Stimulated activated memory B cell treated with anti-CD40 and anti-IgM and Interleukin-4, amounts not matched to agents 10 μg/mL and 1 μg/mL and 100 μg/mL, for 72 hours (primary cell): ENCODE results near the gene GPATCH2.
A peak's percentile ranks its signal among the peaks of the same experiment; 100 is the strongest.
"Not testable (repeated sequence)": the region's sequence is repeated elsewhere in the genome, so short reads cannot be mapped to it uniquely, and the experiment has no call there.

Experiments
- ATAC-seq: fragments of 150-1000 bp; cut with Tn5 transposase; 2 replicates; pipeline ENCODE4 v1.10.0; 2021
- H3K27ac Mint-ChIP-seq: one replicate; pipeline ENCODE4 v1.8.0; 2022; ENCODE audit warnings: mild to moderate bottlenecking, mixed read lengths
- H3K27me3 Mint-ChIP-seq: one replicate; pipeline ENCODE4 v1.8.0; 2022; ENCODE audit warnings: mixed read lengths
- H3K36me3 Mint-ChIP-seq: one replicate; pipeline ENCODE4 v1.8.0; 2022; ENCODE audit warnings: mixed read lengths
- H3K4me1 Mint-ChIP-seq: one replicate; pipeline ENCODE4 v1.8.0; 2022; ENCODE audit warnings: mixed read lengths
- H3K4me3 Mint-ChIP-seq: one replicate; pipeline ENCODE4 v1.8.0; 2022; ENCODE audit warnings: mild to moderate bottlenecking, moderate library complexity, mixed read lengths
- H3K9me3 Mint-ChIP-seq: one replicate; pipeline ENCODE4 v1.8.0; 2022; ENCODE audit warnings: mixed read lengths

The GPATCH2 gene

GRCh38 chr1:217523921-217524320 is 107.0 kb downstream of the GPATCH2 start:
- H3K4me1 Mint-ChIP-seq, H3K9me3 Mint-ChIP-seq, ATAC-seq, H3K36me3 Mint-ChIP-seq, H3K27ac Mint-ChIP-seq, H3K4me3 Mint-ChIP-seq, H3K27me3 Mint-ChIP-seq: not testable (repeated sequence)

DNA sequence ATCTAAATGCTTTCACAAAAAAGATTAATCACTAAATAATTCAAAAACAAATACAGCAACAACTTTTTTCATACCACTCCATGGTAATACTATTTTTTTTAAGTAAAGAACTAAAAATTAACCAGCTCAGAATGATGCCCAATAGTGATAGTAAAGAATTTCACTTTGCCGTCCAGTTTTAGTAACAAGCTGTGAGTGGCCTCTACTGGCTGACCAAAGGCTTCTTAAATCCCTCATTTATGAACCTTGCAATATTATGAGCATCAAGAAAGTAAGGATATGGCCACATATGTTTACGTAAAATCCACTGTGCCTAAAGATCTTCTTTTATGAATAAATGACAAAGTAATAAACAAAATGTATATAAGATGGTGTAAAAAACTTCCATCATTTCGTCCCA is 108.6 kb downstream of the GPATCH2 start:
- ATAC-seq, result no peak
- no peak overlapping the region for H3K27ac Mint-ChIP-seq
- no peaks in the 10 kb centered on the region for H3K27me3 Mint-ChIP-seq
- H3K36me3 Mint-ChIP-seq, result no peaks in the 10 kb centered on the region
- H3K4me1 Mint-ChIP-seq, result no peaks in the 10 kb centered on the region
- H3K9me3 Mint-ChIP-seq, result no peaks in the 10 kb centered on the region
- H3K4me3 Mint-ChIP-seq, result no peak overlapping the region

DNA sequence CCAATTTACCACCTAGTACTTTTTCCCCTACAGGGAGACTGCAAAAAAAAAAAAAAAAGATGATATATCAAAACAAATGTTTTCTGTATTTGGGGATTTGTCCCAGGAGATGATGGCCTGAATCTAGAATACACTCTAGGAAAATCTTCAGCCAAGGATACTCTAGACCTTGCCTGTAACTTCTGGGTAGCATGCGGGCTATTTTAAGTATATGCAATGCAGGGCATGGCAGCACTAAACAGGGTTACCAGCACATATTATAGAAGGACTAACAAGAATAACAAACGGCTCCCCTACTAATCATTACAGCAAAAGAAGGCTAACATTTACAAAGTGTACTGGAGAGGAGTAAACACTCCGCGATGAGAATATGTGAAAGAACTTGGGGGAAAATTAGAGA is 109.6 kb downstream of the GPATCH2 start:
- H3K4me3 Mint-ChIP-seq, result no peak overlapping the region
- no peak overlapping the region for H3K27ac Mint-ChIP-seq
- no peaks in the 10 kb centered on the region for H3K36me3 Mint-ChIP-seq
- H3K4me1 Mint-ChIP-seq, result no peaks in the 10 kb centered on the region
- H3K27me3 Mint-ChIP-seq, result no peaks in the 10 kb centered on the region
- H3K9me3 Mint-ChIP-seq, result no peaks in the 10 kb centered on the region
- no peak for ATAC-seq

DNA sequence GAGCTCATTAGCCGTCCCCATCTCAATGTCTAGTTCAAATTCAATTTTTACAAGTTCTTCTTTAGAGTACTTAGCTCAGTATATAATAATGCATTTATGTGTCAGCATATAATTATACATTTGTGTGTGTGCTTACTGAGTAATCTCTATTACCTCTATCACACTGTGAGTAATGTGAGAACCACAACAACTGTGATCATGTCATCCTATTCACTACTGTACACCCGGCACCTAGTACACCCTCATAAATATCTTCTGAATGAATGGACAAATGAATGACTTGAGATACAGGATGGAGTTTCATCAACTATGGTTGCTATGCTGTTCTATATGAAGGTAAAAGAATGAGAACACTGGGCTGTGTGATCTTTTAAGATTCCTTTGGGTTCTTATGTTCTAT is 124.0 kb downstream of the GPATCH2 start:
- no peaks in the 10 kb centered on the region for H3K4me1 Mint-ChIP-seq
- ATAC-seq, result no peak
- no peaks in the 10 kb centered on the region for H3K9me3 Mint-ChIP-seq
- no peak overlapping the region for H3K4me3 Mint-ChIP-seq
- no peaks in the 10 kb centered on the region for H3K27me3 Mint-ChIP-seq
- H3K36me3 Mint-ChIP-seq, result peaks cover 37% of the 10 kb centered on the region
- H3K27ac Mint-ChIP-seq, result no peak overlapping the region

DNA sequence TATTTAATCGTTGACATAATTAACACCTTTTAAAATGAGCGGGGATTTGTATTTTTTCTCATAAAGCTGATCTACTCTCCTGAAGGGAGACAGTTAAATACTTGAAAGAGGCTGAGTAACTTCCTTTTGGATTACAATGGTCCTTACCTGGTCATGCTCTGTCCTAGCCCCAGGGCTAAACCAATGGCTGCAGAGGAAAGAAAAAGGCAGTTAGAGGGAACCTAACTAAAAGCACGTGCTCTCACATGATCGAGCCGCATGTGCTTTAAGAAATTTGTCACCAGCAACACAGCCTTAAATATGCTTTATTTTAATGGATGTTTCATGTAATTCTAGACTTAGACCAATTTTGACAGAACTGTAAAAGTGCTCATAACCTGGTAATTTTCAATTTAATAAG is 132.7 kb downstream of the GPATCH2 start:
- Mint-ChIP-seq H3K27ac (no peak overlapping the region), H3K4me1 (peaks cover 15% of the 10 kb centered on the region), H3K4me3 (no peak overlapping the region), H3K27me3 (no peaks in the 10 kb centered on the region), H3K36me3 (peaks cover 29% of the 10 kb centered on the region), H3K9me3 (no peaks in the 10 kb centered on the region)
- no peak for ATAC-seq

DNA sequence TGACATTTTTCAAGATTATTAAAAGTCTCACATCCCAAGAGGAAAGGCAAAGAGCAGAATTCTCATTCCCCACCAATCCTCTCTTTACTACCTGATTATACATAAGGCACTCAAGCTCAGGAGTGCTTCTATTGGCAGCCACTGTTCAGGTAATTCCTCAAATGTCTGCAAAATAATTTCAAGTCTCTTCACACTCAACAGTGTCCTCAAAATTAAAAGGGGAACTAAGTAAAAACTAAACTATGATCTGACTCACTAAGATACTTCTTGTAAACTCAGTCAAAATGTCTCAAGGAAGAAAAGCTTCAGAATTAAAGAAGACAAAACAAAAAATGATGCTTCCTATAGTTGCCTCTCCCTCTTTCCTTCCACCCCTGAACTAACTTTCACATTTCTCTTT is 135.6 kb downstream of the GPATCH2 start:
- Mint-ChIP-seq H3K36me3 (peaks cover 35% of the 10 kb centered on the region), H3K27ac (peak overlapping the region; percentile 65), H3K9me3 (no peaks in the 10 kb centered on the region), H3K4me3 (no peak overlapping the region), H3K27me3 (no peaks in the 10 kb centered on the region), H3K4me1 (peaks cover 15% of the 10 kb centered on the region)
- ATAC-seq, result peak; percentile 92

DNA sequence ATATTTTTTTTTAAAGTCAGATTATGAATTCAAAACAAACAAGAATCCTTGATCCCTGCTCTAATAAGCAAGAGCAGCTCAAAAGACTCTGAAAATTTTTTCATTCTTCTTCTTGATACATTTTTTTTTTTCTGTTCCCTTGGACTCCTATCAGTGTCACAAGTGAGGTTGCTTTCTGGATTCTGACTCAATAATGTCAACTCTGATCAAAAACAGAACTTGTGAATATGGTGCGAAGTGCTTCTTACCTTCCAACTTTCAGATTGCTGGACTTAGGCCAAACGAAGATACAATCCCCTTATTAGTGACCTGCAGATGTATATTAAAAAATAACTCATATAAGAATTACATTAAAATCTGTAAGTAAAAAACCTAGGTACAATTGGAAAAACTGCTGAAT is 136.1 kb downstream of the GPATCH2 start:
- peaks cover 15% of the 10 kb centered on the region for H3K4me1 Mint-ChIP-seq
- no peaks in the 10 kb centered on the region for H3K9me3 Mint-ChIP-seq

DNA sequence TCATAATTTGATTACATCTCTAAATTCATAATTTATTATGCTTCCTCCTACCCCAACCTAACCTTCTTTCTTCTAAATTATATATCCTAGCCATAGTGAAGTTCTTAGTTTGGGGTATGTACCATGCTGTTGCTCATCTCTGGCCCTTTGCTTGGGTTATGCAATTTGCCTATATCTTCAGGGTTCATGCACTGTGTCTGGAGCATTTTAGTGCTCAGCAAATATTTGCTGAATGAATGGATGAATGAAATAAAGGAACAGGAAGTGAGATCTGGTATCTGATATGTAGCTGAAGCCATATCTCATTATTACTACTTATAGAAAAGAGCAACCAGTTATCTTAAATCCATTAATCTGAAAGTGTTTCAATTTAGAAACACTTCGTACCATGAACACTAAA is 137.6 kb downstream of the GPATCH2 start:
- ATAC-seq, result no peak
- Mint-ChIP-seq H3K4me1 (peaks cover 15% of the 10 kb centered on the region), H3K27ac (no peak overlapping the region), H3K36me3 (peaks cover 37% of the 10 kb centered on the region), H3K9me3 (no peaks in the 10 kb centered on the region), H3K27me3 (no peaks in the 10 kb centered on the region), H3K4me3 (no peak overlapping the region)

More for the DNA sequence above, 136.1 kb downstream of the GPATCH2 start:
- Mint-ChIP-seq H3K27me3 (no peaks in the 10 kb centered on the region), H3K36me3 (peaks cover 37% of the 10 kb centered on the region), H3K4me3 (no peak overlapping the region), H3K27ac (peak overlapping the region; percentile 65)
- peak; percentile 83 for ATAC-seq

DNA sequence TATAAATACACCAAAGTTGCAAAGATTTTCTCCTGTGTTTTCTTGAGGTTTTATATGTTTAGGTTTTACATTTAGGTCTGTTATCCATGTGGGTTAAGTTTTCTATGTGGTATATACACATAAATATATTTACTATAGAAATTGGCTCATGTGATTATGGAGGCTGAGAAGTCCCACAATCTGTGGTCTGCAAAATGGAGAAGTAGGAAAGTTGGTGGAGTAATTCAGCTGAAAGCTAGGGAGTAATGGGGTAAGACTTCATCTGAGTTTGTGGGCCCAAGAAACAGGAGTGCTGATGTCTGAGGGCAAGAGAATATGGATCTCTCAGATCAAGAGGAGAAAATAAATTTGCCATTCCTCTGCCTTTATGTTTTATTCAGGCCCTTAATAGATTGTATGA is 146.0 kb downstream of the GPATCH2 start:
- Mint-ChIP-seq H3K27me3 (no peaks in the 10 kb centered on the region), H3K9me3 (peaks cover 13% of the 10 kb centered on the region), H3K4me1 (peaks cover 7% of the 10 kb centered on the region), H3K36me3 (peaks cover 37% of the 10 kb centered on the region), H3K27ac (no peak overlapping the region), H3K4me3 (no peak overlapping the region)
- ATAC-seq, result no peak

GRCh38 chr1:217482356-217483102 is 148.4 kb downstream of the GPATCH2 start:
- H3K9me3 Mint-ChIP-seq, result peaks cover 19% of the 10 kb centered on the region
- no peak overlapping the region for H3K4me3 Mint-ChIP-seq
- H3K36me3 Mint-ChIP-seq, result peaks cover 59% of the 10 kb centered on the region
- peaks cover 17% of the 10 kb centered on the region for H3K4me1 Mint-ChIP-seq
- H3K27me3 Mint-ChIP-seq, result no peaks in the 10 kb centered on the region
- peak; percentile 92 for ATAC-seq
- no peak overlapping the region for H3K27ac Mint-ChIP-seq

DNA sequence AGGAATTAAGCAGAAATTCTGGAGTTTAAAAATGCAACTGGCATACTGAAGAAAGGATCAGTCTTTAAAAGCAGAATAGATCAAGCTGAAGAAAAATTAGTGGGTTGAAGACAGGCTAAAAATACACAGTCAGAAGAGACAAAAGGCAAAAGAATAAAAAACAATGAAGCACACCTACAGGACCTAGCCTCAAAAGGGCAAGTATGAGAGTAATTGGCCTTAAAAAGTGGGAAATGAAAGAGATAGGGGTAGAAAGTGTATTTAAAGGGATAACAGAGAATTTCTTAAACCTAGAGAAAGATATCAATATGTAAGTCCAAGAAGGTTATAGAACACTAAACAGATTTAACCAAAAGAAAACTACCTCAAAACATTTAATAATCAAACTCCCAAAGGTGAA is 152.4 kb downstream of the GPATCH2 start:
- Mint-ChIP-seq H3K27ac (peak overlapping the region; percentile 73), H3K9me3 (peaks cover 19% of the 10 kb centered on the region), H3K27me3 (no peaks in the 10 kb centered on the region), H3K4me1 (peaks cover 32% of the 10 kb centered on the region), H3K36me3 (peaks cover 74% of the 10 kb centered on the region), H3K4me3 (no peak overlapping the region)
- ATAC-seq, result peak; percentile 59

DNA sequence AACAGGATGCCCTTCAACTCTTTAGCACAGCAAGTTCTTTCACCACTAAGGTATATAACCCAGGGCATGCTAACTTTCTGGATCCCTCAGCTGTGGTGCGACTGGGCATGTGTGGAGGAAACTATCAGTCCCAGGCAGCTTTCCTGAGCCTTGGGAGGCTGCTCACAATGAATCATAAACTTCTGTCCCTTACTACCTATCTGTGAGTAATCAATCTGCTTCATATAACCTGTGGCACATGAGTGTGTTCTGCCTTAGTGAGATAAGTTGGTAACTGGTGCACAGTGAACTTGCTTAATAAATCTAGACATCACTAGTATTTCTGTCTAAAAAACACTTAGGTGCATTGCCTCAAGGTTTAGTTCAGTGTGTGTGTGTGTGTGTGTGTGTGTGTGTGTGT is 158.0 kb downstream of the GPATCH2 start:
- peaks cover 15% of the 10 kb centered on the region for H3K4me1 Mint-ChIP-seq
- H3K27me3 Mint-ChIP-seq, result no peaks in the 10 kb centered on the region
- ATAC-seq, result no peak
- H3K27ac Mint-ChIP-seq, result no peak overlapping the region
- peaks cover 35% of the 10 kb centered on the region for H3K36me3 Mint-ChIP-seq
- no peak overlapping the region for H3K4me3 Mint-ChIP-seq
- no peaks in the 10 kb centered on the region for H3K9me3 Mint-ChIP-seq

DNA sequence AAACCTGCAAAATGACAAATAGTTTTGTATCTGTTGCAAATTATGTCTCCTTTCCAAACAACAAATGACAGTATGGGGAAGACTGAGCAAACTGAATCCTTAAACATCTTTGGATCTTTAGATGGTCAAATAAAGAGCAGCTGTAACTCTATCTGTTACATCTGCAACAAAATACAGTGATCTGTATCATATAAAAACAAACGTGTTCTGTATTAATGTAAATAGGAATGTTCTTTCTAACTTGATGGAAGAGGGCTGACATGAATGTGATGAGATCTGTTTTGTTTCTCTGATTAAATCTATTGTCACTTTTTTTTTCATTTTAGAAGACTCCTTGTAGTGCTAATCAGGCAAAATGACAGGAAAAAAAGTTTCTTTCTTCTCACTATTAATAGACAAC is 159.5 kb downstream of the GPATCH2 start:
- Mint-ChIP-seq H3K4me3 (no peak overlapping the region), H3K4me1 (peaks cover 15% of the 10 kb centered on the region), H3K36me3 (peaks cover 36% of the 10 kb centered on the region), H3K27ac (no peak overlapping the region), H3K27me3 (no peaks in the 10 kb centered on the region), H3K9me3 (peaks cover 3% of the 10 kb centered on the region)
- no peak for ATAC-seq

GRCh38 chr1:217469983-217470382 is 160.9 kb downstream of the GPATCH2 start:
- Mint-ChIP-seq H3K27me3 (no peaks in the 10 kb centered on the region), H3K4me1 (peaks cover 4% of the 10 kb centered on the region), H3K4me3 (no peak overlapping the region), H3K36me3 (peaks cover 41% of the 10 kb centered on the region), H3K27ac (no peak overlapping the region), H3K9me3 (peaks cover 10% of the 10 kb centered on the region)
- ATAC-seq, result no peak

DNA sequence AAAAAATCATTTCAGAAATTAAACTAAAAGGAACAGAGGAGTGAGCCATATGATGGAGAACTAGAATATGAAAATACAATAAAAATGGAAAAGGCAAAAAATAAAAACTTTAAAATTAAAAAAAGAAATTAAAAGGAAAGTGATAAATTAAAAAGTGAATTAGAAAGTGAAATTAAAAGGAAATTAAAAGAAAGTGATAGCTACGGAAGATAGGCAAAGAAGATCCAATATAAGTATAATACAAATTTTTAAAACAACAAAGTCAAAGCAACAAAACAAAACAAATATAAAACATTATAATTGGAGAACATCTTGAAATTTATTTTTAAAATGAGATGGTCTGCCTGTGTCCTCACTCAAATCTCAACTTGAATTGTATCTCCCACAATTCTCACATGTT is 165.8 kb downstream of the GPATCH2 start:
- H3K27ac Mint-ChIP-seq, result no peak overlapping the region
- peaks cover 41% of the 10 kb centered on the region for H3K36me3 Mint-ChIP-seq
- no peaks in the 10 kb centered on the region for H3K4me1 Mint-ChIP-seq
- H3K4me3 Mint-ChIP-seq, result no peak overlapping the region
- peaks cover 19% of the 10 kb centered on the region for H3K9me3 Mint-ChIP-seq
- no peak for ATAC-seq
- no peaks in the 10 kb centered on the region for H3K27me3 Mint-ChIP-seq

DNA sequence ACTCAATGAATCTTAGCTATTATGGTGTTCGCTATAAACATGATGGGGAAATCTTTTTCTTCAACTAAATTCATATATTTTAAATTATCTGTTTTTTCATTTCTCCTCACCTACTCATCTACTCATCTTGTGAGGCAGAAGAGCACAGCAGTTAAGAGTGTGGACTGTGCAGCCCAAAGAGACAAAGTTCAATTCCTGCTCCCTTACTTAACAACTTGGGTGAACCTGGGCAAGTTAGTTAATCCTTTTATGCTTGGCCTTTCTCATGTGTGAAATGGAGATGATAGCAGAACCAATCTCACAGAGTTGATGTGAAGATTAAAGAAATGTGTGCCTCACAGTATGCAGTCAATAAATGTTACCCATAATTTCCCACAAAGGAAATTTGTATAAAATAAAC is 168.2 kb downstream of the GPATCH2 start:
- Mint-ChIP-seq H3K4me1 (no peaks in the 10 kb centered on the region), H3K4me3 (no peak overlapping the region), H3K36me3 (peaks cover 38% of the 10 kb centered on the region), H3K27ac (no peak overlapping the region), H3K9me3 (peaks cover 19% of the 10 kb centered on the region), H3K27me3 (no peaks in the 10 kb centered on the region)
- no peak for ATAC-seq
